Measurements from ENCODE around the gene ANKLE2. TPM values are rescaled to one million over a fixed set of nuclear protein-coding genes. Genes with fewer than 3 reads are reported as not detected.

ANKLE2 gene
- polyA plus RNA-seq, 1 donor from 2014 or later, result 72.3 TPM

GRCh38 chr12:132690112-132690511, 71.5 kb downstream of the ANKLE2 start:
- no peaks in the 10 kb centered on the region for H3F3A ChIP-seq (ENCODE audit: insufficient read depth, low read length, poor library complexity, severe bottlenecking)
- no peaks in the 10 kb centered on the region for H3K9me2 ChIP-seq (ENCODE audit: insufficient read depth, low read length)
- H3K36me3 ChIP-seq (ENCODE audit: insufficient read depth, low read length), result no peaks in the 10 kb centered on the region
- TF ChIP-seq CTCF (IDR thresholded peaks at IDR 0.05; ENCODE audit: poor library complexity, severe bottlenecking) (no peak), SMC3 (conservative IDR thresholded peaks at IDR 0.05; ENCODE audit: poor library complexity) (no peak), REST (IDR thresholded peaks at IDR 0.05; ENCODE audit: borderline replicate concordance) (no peak), EZH2 (IDR thresholded peaks at IDR 0.05; ENCODE audit: borderline replicate concordance, insufficient read depth, low read length, poor library complexity, severe bottlenecking) (no peak), EP300 (conservative IDR thresholded peaks at IDR 0.05; ENCODE audit: poor library complexity, severe bottlenecking) (no peak), TAF1 (IDR thresholded peaks at IDR 0.05; ENCODE audit: low read depth) (no peak), POLR2AphosphoS5 (IDR thresholded peaks at IDR 0.05) (no peak), MXI1 (conservative IDR thresholded peaks at IDR 0.05; ENCODE audit: poor library complexity, severe bottlenecking) (no peak)
- H3K9ac ChIP-seq (ENCODE audit: low read length), result no peak overlapping the region
- H3K9me3 ChIP-seq (ENCODE audit: low read length), result no peaks in the 10 kb centered on the region
- no peak overlapping the region for H3K4me2 ChIP-seq (ENCODE audit: low read length)
- peaks cover 3% of the 10 kb centered on the region for H3K27me3 ChIP-seq (ENCODE audit: insufficient read depth, low read depth, low read length)
- no peak overlapping the region for H3K4me3 ChIP-seq (ENCODE audit: low read length)
- no peak overlapping the region for H3K27ac ChIP-seq (ENCODE audit: low read length)
- no peak overlapping the region for H2AFZ ChIP-seq (ENCODE audit: low read depth, low read length)
- peaks cover 8% of the 10 kb centered on the region for H3K79me2 ChIP-seq (replicated peaks; ENCODE audit: insufficient read depth, low read length)
- no peaks in the 10 kb centered on the region for H4K20me1 ChIP-seq (ENCODE audit: insufficient read depth)

- H3K4me2 ChIP-seq (ENCODE audit: low read length), result no peak overlapping the region
- H4K20me1 ChIP-seq (ENCODE audit: insufficient read depth), result no peaks in the 10 kb centered on the region
- H3K36me3 ChIP-seq (ENCODE audit: insufficient read depth, low read length), result no peaks in the 10 kb centered on the region
- H3K4me3 ChIP-seq (ENCODE audit: low read length), result peak overlapping the region; percentile 60
- no peaks in the 10 kb centered on the region for H3K9me2 ChIP-seq (ENCODE audit: insufficient read depth, low read length)
- H2AFZ ChIP-seq (ENCODE audit: low read depth, low read length), result no peak overlapping the region
- H3K79me2 ChIP-seq (replicated peaks; ENCODE audit: insufficient read depth, low read length), result peaks cover 9% of the 10 kb centered on the region
- H3K9ac ChIP-seq (ENCODE audit: low read length), result no peak overlapping the region
- no peak for TF ChIP-seq EZH2 (IDR thresholded peaks at IDR 0.05; ENCODE audit: borderline replicate concordance, insufficient read depth, low read length, poor library complexity, severe bottlenecking)
- TF ChIP-seq CTCF (IDR thresholded peaks at IDR 0.05; ENCODE audit: poor library complexity, severe bottlenecking), result no peak
- no peak for TF ChIP-seq MXI1 (conservative IDR thresholded peaks at IDR 0.05; ENCODE audit: poor library complexity, severe bottlenecking)
- H3F3A ChIP-seq (ENCODE audit: insufficient read depth, low read length, poor library complexity, severe bottlenecking), result no peaks in the 10 kb centered on the region
- no peak overlapping the region for H3K27ac ChIP-seq (ENCODE audit: low read length)
- peaks cover 3% of the 10 kb centered on the region for H3K27me3 ChIP-seq (ENCODE audit: insufficient read depth, low read depth, low read length)
- H3K9me3 ChIP-seq (ENCODE audit: low read length), result no peaks in the 10 kb centered on the region
Observed at GRCh38 chr12:132689227-132689626, 72.4 kb downstream of the ANKLE2 start.

All from neural cell (in vitro differentiated cells).